ENCODE data around the gene DCUN1D2.

DCUN1D2 gene

DNA sequence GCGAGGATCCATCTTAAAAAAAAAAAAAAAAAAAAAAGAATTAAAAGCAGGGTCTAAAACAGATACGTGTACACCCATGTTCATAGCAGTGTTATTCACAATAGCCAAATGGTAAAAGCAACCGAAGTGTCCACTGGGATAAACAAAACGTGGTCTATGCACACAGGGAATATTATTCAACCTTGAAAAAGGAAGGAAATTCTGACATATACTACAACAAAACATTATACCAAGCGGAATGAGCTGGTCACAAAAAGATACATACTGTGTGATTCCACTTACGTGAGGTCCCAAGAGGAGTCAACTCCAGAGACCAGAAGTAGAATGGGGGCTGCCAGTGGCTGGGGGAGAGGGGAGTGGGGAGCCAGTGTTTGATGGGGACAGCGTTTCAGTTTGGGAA, 22.5 kb downstream of the DCUN1D2 start:
- TF ChIP-seq, protein P1, sequence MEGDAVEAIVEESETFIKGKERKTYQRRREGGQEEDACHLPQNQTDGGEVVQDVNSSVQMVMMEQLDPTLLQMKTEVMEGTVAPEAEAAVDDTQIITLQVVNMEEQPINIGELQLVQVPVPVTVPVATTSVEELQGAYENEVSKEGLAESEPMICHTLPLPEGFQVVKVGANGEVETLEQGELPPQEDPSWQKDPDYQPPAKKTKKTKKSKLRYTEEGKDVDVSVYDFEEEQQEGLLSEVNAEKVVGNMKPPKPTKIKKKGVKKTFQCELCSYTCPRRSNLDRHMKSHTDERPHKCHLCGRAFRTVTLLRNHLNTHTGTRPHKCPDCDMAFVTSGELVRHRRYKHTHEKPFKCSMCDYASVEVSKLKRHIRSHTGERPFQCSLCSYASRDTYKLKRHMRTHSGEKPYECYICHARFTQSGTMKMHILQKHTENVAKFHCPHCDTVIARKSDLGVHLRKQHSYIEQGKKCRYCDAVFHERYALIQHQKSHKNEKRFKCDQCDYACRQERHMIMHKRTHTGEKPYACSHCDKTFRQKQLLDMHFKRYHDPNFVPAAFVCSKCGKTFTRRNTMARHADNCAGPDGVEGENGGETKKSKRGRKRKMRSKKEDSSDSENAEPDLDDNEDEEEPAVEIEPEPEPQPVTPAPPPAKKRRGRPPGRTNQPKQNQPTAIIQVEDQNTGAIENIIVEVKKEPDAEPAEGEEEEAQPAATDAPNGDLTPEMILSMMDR (conservative IDR thresholded peaks at IDR 0.05; ENCODE audit: low read depth, low read length): no peak
- no peak for DNase-seq (ENCODE audit: low read depth)
- H3K4me3 ChIP-seq (ENCODE audit: low read depth, low read length): no peak overlapping the region

DNA sequence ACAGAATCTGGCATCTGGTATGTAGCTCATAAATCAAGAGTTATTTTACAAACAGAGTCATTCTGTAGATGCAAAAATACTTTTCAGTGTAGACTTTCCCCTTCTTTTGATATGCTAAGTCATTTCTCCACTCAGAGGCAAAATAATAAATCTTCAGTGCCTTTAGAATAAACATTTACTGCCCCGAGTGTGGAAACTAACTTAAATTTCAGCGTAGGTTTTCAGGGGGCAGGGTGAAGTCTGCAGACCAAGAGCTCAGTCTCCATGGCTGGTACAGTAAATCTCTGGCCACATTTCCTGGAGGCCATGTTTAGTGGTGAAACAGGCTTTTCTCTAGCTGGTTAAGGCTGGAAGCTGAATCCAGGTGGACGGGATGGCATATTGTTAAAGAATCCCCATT, 24.1 kb downstream of the DCUN1D2 start:
- no peak overlapping the region for H3K4me3 ChIP-seq (ENCODE audit: low read depth, low read length)
- DNase-seq (ENCODE audit: low read depth): no peak
- TF ChIP-seq, protein P1 (conservative IDR thresholded peaks at IDR 0.05; ENCODE audit: low read depth, low read length): no peak

DNA sequence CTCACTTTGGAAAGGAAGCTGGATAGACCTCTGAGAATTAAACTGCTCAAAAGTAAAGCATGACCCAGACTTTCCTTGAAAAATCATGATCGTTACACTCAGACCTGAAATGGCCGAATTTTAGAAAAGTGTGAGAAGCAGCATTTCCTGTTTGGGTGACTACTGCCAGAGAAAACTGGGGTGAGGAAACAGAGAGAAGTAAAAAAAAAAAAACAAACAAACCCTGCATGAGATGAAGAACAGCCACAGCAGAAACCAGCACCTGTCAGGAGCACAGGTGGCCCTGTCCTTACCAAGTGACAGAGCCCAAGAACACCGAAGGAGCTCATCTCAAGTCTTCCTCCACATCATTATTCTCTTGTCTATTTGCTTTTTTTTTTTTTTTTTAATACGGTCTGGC, 25.2 kb downstream of the DCUN1D2 start:
- DNase-seq (ENCODE audit: low read depth): no peak
- TF ChIP-seq, protein P1 (conservative IDR thresholded peaks at IDR 0.05; ENCODE audit: low read depth, low read length): no peak

DNA sequence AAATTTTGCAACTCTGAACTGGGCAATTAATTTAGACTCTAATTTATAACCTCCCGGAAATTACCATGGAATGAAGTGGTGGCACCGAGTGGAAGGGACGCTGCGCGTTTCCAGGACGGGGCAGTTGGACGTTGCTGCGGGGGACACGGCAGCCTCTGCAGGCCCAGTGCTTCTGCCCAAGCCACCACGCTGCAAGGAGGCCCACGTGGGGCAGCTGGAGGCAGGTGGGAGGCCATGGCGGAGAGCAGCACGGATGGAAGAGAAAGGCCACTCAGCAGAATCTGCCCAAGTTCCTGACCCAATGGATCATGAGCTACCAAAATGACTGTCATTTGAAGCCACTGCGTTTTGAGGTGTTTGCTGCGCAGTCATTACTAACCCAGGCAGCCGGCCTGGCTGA, 26.0 kb downstream of the DCUN1D2 start:
- TF ChIP-seq, protein P1 (conservative IDR thresholded peaks at IDR 0.05; ENCODE audit: low read depth, low read length): no peak
- DNase-seq (ENCODE audit: low read depth): no peak
- no peak overlapping the region for H3K4me3 ChIP-seq (ENCODE audit: low read depth, low read length)

More for the DNA sequence above, 25.2 kb downstream of the DCUN1D2 start:
- no peak overlapping the region for H3K4me3 ChIP-seq (ENCODE audit: low read depth, low read length)

DNA sequence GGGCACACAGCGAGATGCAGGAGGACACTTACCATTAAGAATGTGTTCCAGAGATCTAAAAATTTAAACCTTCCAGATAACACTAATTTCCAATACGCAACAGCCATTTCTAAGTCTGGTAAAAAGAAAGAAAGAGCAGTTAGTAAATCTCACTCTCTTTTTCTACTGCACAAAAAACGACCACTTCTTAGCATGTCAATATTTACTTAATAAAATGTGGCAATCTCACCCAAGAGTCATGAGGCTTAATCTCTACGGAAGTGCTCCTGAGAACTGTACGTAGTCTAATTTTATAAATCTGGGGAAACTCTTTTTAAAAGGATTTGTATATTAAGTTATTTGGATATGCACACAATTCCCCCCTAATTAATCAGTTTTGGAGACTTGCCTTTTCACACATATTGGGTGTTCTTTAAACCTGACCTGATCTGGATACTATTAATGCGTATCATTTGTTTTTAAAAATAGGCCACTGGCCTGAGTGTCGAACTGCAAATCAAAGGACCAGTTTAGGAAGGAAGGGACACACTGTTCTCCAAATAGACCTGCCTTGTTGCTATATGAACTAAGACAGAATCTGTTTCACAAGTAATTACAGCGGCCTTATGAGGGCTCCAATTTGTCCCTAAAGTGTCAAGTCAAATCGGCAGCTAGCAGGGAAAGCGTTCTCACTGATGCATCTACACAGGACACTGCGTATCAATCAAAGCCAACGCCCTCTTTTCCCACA, 29.3 kb downstream of the DCUN1D2 start:
- TF ChIP-seq, protein P1 (conservative IDR thresholded peaks at IDR 0.05; ENCODE audit: low read depth, low read length): no peak
- no peak overlapping the region for H3K4me3 ChIP-seq (ENCODE audit: low read depth, low read length)
- no peak for DNase-seq (ENCODE audit: low read depth)

DNA sequence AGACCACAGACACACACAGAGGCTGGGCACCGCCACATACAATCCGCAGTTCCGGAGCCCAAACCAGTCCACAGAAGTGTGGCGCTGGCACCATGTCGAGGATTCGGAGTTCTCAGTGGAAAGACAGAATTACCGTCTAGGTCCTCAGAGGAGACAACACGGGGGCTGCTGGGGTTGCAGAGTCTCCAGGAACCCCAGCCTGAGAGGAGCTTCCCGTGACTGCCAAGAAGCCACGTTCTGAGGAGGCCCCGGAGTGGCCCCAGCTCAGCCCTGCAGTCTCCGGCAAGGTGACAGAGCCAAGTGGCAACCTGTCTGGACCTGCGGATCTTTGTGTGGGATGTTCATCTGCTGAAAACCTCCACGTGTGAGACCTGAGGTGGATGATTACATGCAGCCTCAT, 29.9 kb downstream of the DCUN1D2 start:
- no peak overlapping the region for H3K4me3 ChIP-seq (ENCODE audit: low read depth, low read length)
- TF ChIP-seq, protein P1 (conservative IDR thresholded peaks at IDR 0.05; ENCODE audit: low read depth, low read length): no peak
- no peak for DNase-seq (ENCODE audit: low read depth)

DNA sequence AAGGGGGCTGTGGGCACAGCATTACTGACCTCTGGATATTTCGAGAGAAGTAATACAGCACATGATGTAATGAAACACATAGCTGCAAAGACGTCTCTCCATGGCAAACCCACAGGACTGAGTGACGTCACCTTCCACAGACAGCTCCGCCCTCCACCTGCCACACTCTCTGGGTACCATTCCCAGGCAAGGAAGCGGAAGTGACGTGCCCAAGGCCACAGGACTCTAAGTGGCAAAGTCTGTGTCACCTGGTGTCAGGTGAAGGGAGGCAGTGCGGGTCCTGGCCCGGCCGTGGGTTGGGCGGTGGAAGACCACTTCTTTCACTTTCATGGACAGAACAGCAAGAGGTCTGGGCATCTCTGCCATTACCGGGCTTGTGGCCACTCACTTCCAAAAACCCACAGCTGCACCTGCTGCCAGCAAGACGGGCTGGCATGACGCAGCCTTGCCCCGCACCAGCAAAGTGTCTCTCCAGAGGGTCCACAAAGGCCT, 30.4 kb downstream of the DCUN1D2 start:
- H3K4me3 ChIP-seq (ENCODE audit: low read depth, low read length): no peak overlapping the region
- DNase-seq (ENCODE audit: low read depth): no peak
- TF ChIP-seq, protein P1 (conservative IDR thresholded peaks at IDR 0.05; ENCODE audit: low read depth, low read length): no peak

Data from choroid plexus epithelial cell (primary cell).